Measurements from ENCODE around the gene DAPK2.

- TF ChIP-seq CTCF (IDR thresholded peaks at IDR 0.05) (no peak), ZFX (IDR thresholded peaks at IDR 0.05; ENCODE audit: borderline replicate concordance) (no peak)
Observed at GRCh38 chr15:63858881-63859280, 187.4 kb downstream of the DAPK2 start.

Measured in 22Rv1 (cell line).